ENCODE data around the gene TECPR2.

Gene TECPR2

GRCh38 chr14:102377696-102378095 is 15.0 kb downstream of the TECPR2 start:
- Mint-ChIP-seq H3K36me3 (peaks cover 9% of the 10 kb centered on the region), H3K27ac (no peak overlapping the region), H3K9me3 (ENCODE audit: low read depth) (no peaks in the 10 kb centered on the region), H3K27me3 (no peaks in the 10 kb centered on the region), H3K4me3 (no peak overlapping the region), H3K4me1 (ENCODE audit: low read depth) (peaks cover 17% of the 10 kb centered on the region)

DNA sequence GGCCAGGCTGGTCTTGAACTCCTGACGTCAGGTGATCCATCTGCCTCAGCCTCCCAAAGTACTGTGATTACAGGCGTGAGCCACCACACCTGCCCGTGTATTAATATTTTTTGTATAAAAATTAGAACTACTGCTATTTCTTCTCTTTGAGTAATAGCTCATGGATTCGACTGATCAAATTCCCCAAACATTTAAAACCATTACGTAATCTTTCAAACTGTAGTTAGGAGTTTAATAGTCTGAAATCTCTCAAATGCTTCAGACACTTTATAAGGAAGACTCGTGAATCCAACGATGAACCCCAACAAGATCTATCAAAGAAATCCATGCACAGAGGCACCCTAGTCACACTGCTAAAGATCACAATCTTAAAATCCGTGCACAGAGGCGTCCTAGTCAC is 16.1 kb downstream of the TECPR2 start:
- Mint-ChIP-seq H3K36me3 (peaks cover 9% of the 10 kb centered on the region), H3K9me3 (ENCODE audit: low read depth) (no peaks in the 10 kb centered on the region), H3K4me1 (ENCODE audit: low read depth) (peaks cover 13% of the 10 kb centered on the region), H3K4me3 (no peak overlapping the region), H3K27me3 (no peaks in the 10 kb centered on the region), H3K27ac (no peak overlapping the region)

DNA sequence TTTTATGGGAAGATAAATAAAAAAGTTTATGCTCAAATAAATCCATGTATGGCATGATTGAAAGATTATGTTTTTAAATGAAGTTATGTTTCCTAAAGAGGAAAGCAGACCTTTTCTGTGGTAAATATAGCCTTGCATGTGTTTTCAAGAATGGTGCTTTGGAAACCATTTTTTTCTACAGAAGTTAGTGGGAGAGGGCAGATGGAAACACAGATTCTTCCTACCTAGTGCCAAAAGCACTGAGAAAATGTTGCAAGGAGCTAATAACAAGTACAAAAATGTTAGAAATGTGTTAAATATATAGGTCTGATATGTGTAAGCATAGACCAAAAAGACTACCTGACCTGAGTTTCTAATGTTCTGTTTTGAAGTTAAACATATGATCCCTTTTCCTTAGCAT is 24.3 kb downstream of the TECPR2 start:
- H3K27ac Mint-ChIP-seq, result no peak overlapping the region
- no peaks in the 10 kb centered on the region for H3K27me3 Mint-ChIP-seq
- peaks cover 7% of the 10 kb centered on the region for H3K36me3 Mint-ChIP-seq
- no peaks in the 10 kb centered on the region for H3K9me3 Mint-ChIP-seq (ENCODE audit: low read depth)
- H3K4me3 Mint-ChIP-seq, result no peak overlapping the region
- no peaks in the 10 kb centered on the region for H3K4me1 Mint-ChIP-seq (ENCODE audit: low read depth)

DNA sequence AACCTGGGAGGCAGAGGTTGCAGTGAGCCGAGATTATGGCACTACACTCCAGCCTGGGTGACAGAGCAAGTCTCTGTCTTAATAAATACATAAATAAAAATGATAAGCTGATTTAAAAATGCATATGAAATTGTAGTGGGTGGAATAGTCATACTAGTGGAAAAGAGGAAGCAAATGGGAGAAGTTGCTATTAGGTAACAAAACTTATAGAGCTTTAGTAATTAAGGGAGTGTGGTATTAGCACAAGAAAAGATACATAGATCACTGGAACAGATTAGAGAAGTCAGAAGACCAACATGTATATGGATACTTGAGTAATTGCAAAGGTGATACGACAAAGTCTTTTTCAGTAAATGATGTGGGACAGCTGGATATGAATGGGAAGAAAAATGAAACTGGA is 26.5 kb downstream of the TECPR2 start:
- no peaks in the 10 kb centered on the region for H3K9me3 Mint-ChIP-seq (ENCODE audit: low read depth)
- H3K4me3 Mint-ChIP-seq, result no peak overlapping the region
- H3K27me3 Mint-ChIP-seq, result no peaks in the 10 kb centered on the region
- peaks cover 9% of the 10 kb centered on the region for H3K36me3 Mint-ChIP-seq
- peaks cover 8% of the 10 kb centered on the region for H3K4me1 Mint-ChIP-seq (ENCODE audit: low read depth)
- H3K27ac Mint-ChIP-seq, result no peak overlapping the region

DNA sequence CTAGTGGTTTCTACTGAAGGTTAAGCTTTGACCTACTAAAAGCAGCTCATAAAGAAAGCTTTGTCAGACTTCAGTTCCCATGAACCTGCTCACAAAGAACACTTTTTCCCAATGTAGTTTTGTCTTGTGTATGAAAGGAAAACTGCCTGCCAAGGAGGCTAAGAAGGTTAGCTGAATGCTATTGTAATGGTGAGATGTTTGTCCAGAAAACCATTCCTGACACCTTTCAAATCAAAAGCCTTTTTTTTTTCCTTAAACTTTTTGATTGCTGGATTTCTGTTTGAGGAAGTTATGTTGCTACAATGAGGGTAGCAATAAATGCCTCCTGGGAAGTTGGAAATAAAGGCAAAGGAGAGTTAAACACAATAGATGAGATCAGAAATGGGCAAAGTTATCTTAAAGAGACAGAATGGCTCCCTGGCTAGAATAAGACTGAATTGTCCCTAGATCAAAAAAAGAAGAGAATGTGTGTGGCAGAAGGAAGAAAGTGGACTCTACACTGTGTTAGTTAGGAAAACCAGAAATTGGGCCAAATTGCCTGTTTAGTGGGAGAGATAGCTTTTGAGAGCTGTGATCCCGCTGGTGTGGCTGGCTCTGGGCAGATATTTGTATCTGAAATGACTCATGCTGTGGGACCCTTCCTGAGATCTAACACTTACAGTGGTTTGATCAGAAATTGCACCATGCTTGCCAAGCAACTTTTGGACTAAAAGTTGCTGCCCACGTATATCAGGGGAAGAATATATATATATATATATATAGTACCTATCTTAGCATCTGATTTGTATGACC is 27.5 kb downstream of the TECPR2 start:
- Mint-ChIP-seq H3K9me3 (ENCODE audit: low read depth) (no peaks in the 10 kb centered on the region), H3K36me3 (peaks cover 9% of the 10 kb centered on the region), H3K4me1 (ENCODE audit: low read depth) (peaks cover 17% of the 10 kb centered on the region), H3K4me3 (no peak overlapping the region), H3K27ac (no peak overlapping the region), H3K27me3 (no peaks in the 10 kb centered on the region)

DNA sequence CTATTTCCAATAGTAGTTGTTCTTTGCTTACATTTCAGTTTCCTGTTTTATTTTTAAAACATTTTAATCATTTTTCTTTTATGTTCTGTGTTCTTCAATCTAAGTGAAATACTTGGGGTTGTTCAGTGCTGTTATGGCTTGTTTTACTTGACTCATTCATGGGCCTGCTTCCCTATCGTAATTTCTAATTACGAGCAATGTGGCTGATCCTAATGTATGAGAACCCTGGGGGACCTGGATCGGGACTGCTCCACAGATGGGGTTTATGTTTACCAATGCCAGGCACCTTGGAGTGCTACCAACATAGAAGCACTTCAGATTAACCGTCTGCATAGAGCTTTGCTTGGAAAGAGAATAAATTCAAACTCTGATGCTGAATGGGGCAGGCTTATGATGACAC is 29.8 kb downstream of the TECPR2 start:
- no peak overlapping the region for H3K4me3 Mint-ChIP-seq
- no peaks in the 10 kb centered on the region for H3K9me3 Mint-ChIP-seq (ENCODE audit: low read depth)
- peaks cover 20% of the 10 kb centered on the region for H3K4me1 Mint-ChIP-seq (ENCODE audit: low read depth)
- H3K27ac Mint-ChIP-seq, result no peak overlapping the region
- H3K27me3 Mint-ChIP-seq, result no peaks in the 10 kb centered on the region
- peaks cover 11% of the 10 kb centered on the region for H3K36me3 Mint-ChIP-seq

DNA sequence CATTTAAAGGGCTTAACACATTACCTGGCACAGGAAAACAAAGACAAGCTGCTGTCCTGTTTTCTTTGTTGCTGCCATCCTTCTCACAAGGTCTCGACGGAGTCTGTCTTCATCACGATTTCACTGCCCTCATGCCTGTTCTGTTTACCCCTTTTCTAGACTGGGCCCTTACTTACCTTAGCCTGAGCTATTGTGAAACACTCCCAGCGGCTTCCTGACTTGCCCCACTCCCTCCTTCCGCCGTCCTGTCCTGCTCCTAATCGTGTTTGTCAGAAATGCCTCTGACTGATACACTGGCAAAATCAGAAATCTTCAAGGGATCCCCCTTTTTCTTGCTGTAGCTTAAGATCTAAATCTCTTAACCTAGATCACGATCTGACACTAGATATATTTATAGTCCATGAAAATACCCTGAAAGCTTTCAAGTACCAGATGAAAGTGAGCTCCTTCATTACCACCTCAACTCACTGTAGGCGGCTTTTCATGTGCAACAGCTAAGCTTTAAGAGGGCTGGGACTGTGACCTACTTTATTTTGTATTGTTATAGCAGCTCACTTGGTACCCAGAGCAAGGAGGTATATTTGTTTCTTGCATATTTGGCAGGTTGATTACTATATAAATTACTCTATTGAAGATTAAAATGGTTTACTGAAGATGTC is 32.1 kb downstream of the TECPR2 start:
- H3K36me3 Mint-ChIP-seq, result peaks cover 19% of the 10 kb centered on the region
- peak overlapping the region; percentile 85 for H3K27ac Mint-ChIP-seq
- H3K27me3 Mint-ChIP-seq, result no peaks in the 10 kb centered on the region
- peaks cover 20% of the 10 kb centered on the region for H3K4me1 Mint-ChIP-seq (ENCODE audit: low read depth)
- peak overlapping the region; percentile 41 for H3K4me3 Mint-ChIP-seq
- peaks cover 4% of the 10 kb centered on the region for H3K9me3 Mint-ChIP-seq (ENCODE audit: low read depth)

DNA sequence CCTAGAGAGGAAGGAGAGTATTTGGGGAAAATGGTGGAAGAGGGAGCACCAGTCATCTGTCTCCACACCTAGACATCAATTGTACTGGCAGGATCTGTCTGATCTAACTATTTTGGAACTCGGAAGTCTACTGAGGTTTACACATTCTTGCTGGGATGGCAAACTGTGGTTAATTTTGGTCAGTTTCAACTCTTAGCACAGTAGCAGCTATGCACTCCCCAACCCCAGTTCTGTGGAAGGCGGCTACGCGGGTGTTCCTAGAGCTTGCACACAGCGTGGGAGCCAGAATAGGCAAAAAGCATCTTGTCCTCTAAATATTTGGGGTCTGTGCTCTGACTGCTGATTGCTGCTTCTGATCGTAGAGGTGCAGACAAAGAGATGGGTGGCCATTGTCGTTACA is 33.8 kb downstream of the TECPR2 start:
- Mint-ChIP-seq H3K9me3 (ENCODE audit: low read depth) (peaks cover 4% of the 10 kb centered on the region), H3K36me3 (peaks cover 15% of the 10 kb centered on the region), H3K4me1 (ENCODE audit: low read depth) (peaks cover 20% of the 10 kb centered on the region), H3K27me3 (no peaks in the 10 kb centered on the region), H3K27ac (no peak overlapping the region), H3K4me3 (no peak overlapping the region)

- no peak overlapping the region for H3K4me3 Mint-ChIP-seq
- H3K36me3 Mint-ChIP-seq, result peaks cover 23% of the 10 kb centered on the region
- H3K27ac Mint-ChIP-seq, result no peak overlapping the region
- H3K9me3 Mint-ChIP-seq (ENCODE audit: low read depth), result peaks cover 18% of the 10 kb centered on the region
- no peaks in the 10 kb centered on the region for H3K4me1 Mint-ChIP-seq (ENCODE audit: low read depth)
- no peaks in the 10 kb centered on the region for H3K27me3 Mint-ChIP-seq
Measured at GRCh38 chr14:102403028-102403427, 40.3 kb downstream of the TECPR2 start.

DNA sequence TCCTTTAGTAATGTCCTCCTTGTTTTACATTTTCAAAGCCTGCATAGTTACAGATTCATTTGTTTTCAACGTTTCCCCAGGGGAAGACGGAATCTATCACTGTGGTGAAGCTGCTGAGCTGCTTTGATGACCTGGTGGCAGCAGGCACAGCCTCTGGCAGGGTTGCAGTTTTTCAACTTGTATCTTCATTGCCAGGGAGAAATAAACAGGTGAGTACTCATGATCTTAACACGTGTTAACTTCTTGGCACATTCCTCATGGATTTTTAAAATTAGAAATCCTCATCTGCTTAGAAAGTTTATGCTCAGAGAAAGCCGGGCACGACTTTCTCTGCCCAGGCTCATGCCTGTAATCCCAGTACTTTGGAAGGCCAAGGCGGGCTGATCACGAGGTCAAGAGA is 44.5 kb downstream of the TECPR2 start:
- Mint-ChIP-seq H3K36me3 (peaks cover 21% of the 10 kb centered on the region), H3K4me3 (no peak overlapping the region), H3K27me3 (no peaks in the 10 kb centered on the region), H3K4me1 (ENCODE audit: low read depth) (peaks cover 5% of the 10 kb centered on the region), H3K27ac (no peak overlapping the region), H3K9me3 (ENCODE audit: low read depth) (peaks cover 13% of the 10 kb centered on the region)

DNA sequence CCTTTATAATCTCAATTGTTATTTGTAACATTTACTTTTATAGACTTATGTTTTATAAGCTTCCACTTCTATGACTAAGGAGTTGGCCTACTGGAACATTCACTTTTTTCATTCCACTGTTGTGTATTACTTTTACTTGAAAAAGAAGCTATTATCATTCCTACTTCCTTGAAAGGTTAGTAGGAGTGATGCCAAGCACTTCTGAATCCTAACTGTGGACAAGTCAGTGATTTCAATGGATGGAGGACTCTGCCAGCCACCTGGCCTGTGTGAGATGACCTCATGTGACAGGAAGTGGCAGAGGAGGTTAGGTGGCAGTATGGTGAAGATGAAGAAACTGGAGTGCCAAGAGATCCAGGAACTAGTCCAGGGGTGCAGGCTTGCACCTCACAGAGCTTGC is 46.0 kb downstream of the TECPR2 start:
- peaks cover 5% of the 10 kb centered on the region for H3K4me1 Mint-ChIP-seq (ENCODE audit: low read depth)
- H3K36me3 Mint-ChIP-seq, result peaks cover 9% of the 10 kb centered on the region
- H3K27me3 Mint-ChIP-seq, result no peaks in the 10 kb centered on the region
- peak overlapping the region; percentile 29 for H3K27ac Mint-ChIP-seq
- no peaks in the 10 kb centered on the region for H3K9me3 Mint-ChIP-seq (ENCODE audit: low read depth)
- no peak overlapping the region for H3K4me3 Mint-ChIP-seq

DNA sequence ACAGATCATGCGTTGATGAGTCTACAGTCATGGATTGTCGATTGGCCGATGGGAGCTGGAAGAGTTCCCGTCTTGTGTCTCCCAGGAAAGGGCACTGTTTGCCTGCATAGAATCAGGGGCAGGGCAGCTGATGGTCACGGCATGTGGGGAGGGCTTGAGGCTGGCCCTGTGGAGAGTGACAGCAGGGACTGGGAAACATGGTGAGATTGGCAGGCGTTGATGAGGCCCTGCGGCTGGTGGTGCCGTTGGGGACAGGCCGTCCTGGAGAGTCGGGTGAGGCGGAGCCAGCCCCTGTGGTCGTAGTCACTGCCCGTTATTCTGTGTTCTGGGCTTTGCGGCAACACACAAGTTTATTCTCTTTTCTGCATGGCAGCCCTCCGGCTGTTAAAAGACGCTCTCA is 52.9 kb downstream of the TECPR2 start:
- no peaks in the 10 kb centered on the region for H3K27me3 Mint-ChIP-seq
- H3K4me3 Mint-ChIP-seq, result no peak overlapping the region
- no peak overlapping the region for H3K27ac Mint-ChIP-seq
- peaks cover 6% of the 10 kb centered on the region for H3K36me3 Mint-ChIP-seq
- no peaks in the 10 kb centered on the region for H3K9me3 Mint-ChIP-seq (ENCODE audit: low read depth)
- H3K4me1 Mint-ChIP-seq (ENCODE audit: low read depth), result no peaks in the 10 kb centered on the region

DNA sequence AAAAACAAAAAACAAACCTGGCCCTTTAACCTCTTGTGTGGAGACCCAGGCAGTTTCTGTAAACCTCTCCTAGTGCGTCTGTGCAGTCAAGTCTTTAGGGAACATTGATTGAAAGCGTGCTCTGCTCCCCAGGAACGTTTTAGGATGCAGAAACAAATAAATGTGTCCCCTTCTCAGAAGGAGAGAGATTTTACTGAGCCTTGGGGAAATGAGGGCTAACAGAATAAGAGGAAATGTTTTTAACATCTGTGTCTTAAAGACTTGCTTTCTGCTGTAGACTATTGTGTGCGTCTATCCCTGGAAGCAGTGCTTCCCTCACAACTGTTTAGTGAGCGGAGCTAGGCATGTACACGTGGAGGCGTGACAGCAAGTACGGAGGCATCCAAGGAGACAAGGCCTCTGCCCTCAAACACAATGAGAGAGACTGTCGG is 54.3 kb downstream of the TECPR2 start:
- Mint-ChIP-seq H3K4me1 (ENCODE audit: low read depth) (no peaks in the 10 kb centered on the region), H3K27me3 (no peaks in the 10 kb centered on the region), H3K9me3 (ENCODE audit: low read depth) (no peaks in the 10 kb centered on the region), H3K36me3 (peaks cover 6% of the 10 kb centered on the region), H3K4me3 (no peak overlapping the region), H3K27ac (no peak overlapping the region)

DNA sequence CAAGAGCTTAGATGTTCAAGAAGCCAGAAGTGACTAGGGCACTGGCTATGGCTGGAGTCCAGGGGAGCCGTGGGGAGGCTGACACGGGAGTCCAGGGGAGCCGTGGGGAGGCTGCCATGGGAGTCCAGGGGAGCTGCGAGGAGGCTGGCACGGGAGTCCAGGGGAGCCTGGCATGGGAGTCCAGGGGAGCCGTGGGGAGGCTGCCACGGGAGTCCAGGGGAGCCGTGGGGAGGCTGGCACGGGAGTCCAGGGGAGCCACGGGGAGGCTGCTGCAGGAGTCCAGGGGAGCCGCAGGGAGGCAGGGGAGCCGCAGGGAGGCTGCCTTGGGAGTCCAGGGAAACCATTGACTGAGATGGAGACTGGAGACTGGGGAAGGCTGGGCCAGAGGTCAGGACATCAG is 54.9 kb downstream of the TECPR2 start:
- H3K9me3 Mint-ChIP-seq (ENCODE audit: low read depth), result no peaks in the 10 kb centered on the region
- H3K4me3 Mint-ChIP-seq, result no peak overlapping the region
- H3K4me1 Mint-ChIP-seq (ENCODE audit: low read depth), result no peaks in the 10 kb centered on the region
- peaks cover 6% of the 10 kb centered on the region for H3K36me3 Mint-ChIP-seq
- H3K27ac Mint-ChIP-seq, result no peak overlapping the region
- H3K27me3 Mint-ChIP-seq, result no peaks in the 10 kb centered on the region

DNA sequence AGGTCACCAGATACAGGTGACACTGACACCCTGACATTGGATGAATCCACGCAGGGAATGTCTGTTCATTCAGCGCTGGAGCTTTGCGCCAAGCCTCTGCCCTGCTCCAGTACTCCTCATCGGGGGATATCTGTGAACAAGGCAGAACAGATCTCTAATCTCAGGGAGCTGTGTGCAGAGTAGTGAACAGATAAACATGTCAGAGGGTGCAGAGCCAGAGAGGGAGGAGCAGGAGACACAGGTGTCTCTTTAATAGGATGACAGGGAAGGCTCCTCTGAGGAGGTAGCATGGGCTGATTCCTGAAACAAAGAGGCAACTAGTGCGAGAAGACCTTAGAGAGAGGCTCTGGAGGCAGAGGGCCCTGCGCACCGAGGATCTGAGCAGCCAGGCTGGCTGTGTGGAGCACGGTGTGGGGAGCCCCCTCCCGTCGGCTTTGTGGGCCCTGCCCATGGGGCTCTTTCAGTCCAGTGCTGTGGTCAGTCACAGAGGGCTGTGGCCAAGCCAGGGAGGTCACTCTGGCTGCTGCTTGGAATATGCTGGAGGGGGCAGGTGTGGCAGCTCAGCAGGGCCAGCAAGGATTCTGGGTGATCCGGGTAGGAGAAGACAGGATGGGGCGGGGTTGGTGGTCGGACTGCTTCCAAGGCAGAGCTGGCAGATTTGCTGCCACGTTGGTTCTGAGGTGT is 55.6 kb downstream of the TECPR2 start:
- no peaks in the 10 kb centered on the region for H3K4me1 Mint-ChIP-seq (ENCODE audit: low read depth)
- H3K36me3 Mint-ChIP-seq, result peaks cover 6% of the 10 kb centered on the region
- no peak overlapping the region for H3K4me3 Mint-ChIP-seq
- no peaks in the 10 kb centered on the region for H3K27me3 Mint-ChIP-seq
- no peaks in the 10 kb centered on the region for H3K9me3 Mint-ChIP-seq (ENCODE audit: low read depth)
- no peak overlapping the region for H3K27ac Mint-ChIP-seq
